H9 (cell line): Measurements from ENCODE around the gene IGSF1. TPM values are rescaled to one million over a fixed set of nuclear protein-coding genes. Genes with fewer than 3 reads are reported as not detected.

ENCODE experiments used
- DNase-seq: peaks from one replicate; pipeline ENCODE4 v3.0.0-alpha.2; 2017
- H2AFZ ChIP-seq: one replicate; pipeline ENCODE4 v1.6.1; 2013; ENCODE audit warnings: mild to moderate bottlenecking, low read length, control low read depth, moderate library complexity
- H2AK5ac ChIP-seq: 2 replicates; pipeline ENCODE4 v1.6.1; 2013; ENCODE audit warnings: low read length, control low read depth, mixed read lengths; ENCODE audit not compliant: insufficient read length
- H2BK120ac ChIP-seq: one replicate; pipeline ENCODE4 v1.6.1; 2013; ENCODE audit warnings: low read depth, mild to moderate bottlenecking, low read length, control low read depth, inconsistent platforms; ENCODE audit not compliant: poor library complexity, severe bottlenecking
- H2BK12ac ChIP-seq: 2 replicates; pipeline ENCODE4 v1.6.1; 2013; ENCODE audit warnings: low read length, control low read depth, mixed read lengths, low read depth; ENCODE audit not compliant: insufficient read length
- H2BK15ac ChIP-seq: 2 replicates; pipeline ENCODE4 v1.6.1; 2013; ENCODE audit warnings: low read depth, low read length, control low read depth
- H2BK20ac ChIP-seq: one replicate; pipeline ENCODE4 v1.6.1; 2013; ENCODE audit warnings: low read depth, mild to moderate bottlenecking, low read length, control low read depth, inconsistent platforms; ENCODE audit not compliant: poor library complexity, severe bottlenecking
- H2BK5ac ChIP-seq: 2 replicates; pipeline ENCODE4 v1.6.1; 2013; ENCODE audit warnings: low read length, control low read depth, mixed read lengths; ENCODE audit not compliant: insufficient read length
- H3K14ac ChIP-seq: 2 replicates; pipeline ENCODE4 v1.6.1; 2013; ENCODE audit warnings: low read length, control low read depth; ENCODE audit not compliant: insufficient read depth
- H3K18ac ChIP-seq: 2 replicates; pipeline ENCODE4 v1.6.1; 2013; ENCODE audit warnings: low read depth, mild to moderate bottlenecking, mixed read lengths, low read length, control low read depth; ENCODE audit not compliant: insufficient read length
- H3K23ac ChIP-seq: 2 replicates; pipeline ENCODE4 v1.6.1; 2013; ENCODE audit warnings: low read length, control low read depth, mixed read lengths, low read depth; ENCODE audit not compliant: insufficient read length
- H3K23me2 ChIP-seq: 2 replicates; pipeline ENCODE4 v1.6.1; 2013; ENCODE audit warnings: low read depth, mild to moderate bottlenecking, mixed read lengths, low read length, control low read depth; ENCODE audit not compliant: insufficient read length, poor library complexity, severe bottlenecking
- H3K27ac ChIP-seq: 2 replicates; pipeline ENCODE4 v1.5.1; 2013; ENCODE audit warnings: low read length, control low read depth, mixed read lengths, low read depth; ENCODE audit not compliant: insufficient read length
- H3K27me3 ChIP-seq: 2 replicates; pipeline ENCODE4 v1.6.1; 2013; ENCODE audit warnings: low read length, control low read depth, inconsistent platforms; ENCODE audit not compliant: insufficient read depth
- H3K4ac ChIP-seq: 2 replicates; pipeline ENCODE4 v1.6.1; 2013; ENCODE audit warnings: low read depth, mild to moderate bottlenecking, control low read depth, inconsistent platforms, low read length, moderate library complexity
- H3K4me1 ChIP-seq: 2 replicates; pipeline ENCODE4 v1.6.1; 2013; ENCODE audit warnings: low read length, control low read depth, inconsistent platforms; ENCODE audit not compliant: insufficient read depth
- H3K4me2 ChIP-seq: 2 replicates; pipeline ENCODE4 v1.6.1; 2013; ENCODE audit warnings: low read length, control low read depth, mixed read lengths; ENCODE audit not compliant: insufficient read length, insufficient read depth
- H3K56ac ChIP-seq: 2 replicates; pipeline ENCODE4 v1.6.1; 2013; ENCODE audit warnings: low read depth, mild to moderate bottlenecking, mixed read lengths, low read length, control low read depth; ENCODE audit not compliant: insufficient read length
- H3K79me1 ChIP-seq: 2 replicates; pipeline ENCODE4 v1.6.1; 2013; ENCODE audit warnings: low read depth, mild to moderate bottlenecking, moderate library complexity, low read length, control low read depth, inconsistent platforms; ENCODE audit not compliant: insufficient read depth, poor library complexity, severe bottlenecking
- H3K79me2 ChIP-seq: 2 replicates; pipeline ENCODE4 v1.6.1; 2013; ENCODE audit warnings: low read length, control low read depth, inconsistent platforms; ENCODE audit not compliant: insufficient read depth
- H3K9ac ChIP-seq: 2 replicates; pipeline ENCODE4 v1.6.1; 2013; ENCODE audit warnings: low read length, control low read depth, mixed read lengths; ENCODE audit not compliant: insufficient read length; ENCODE audit errors: extremely low read depth
- H3K9me3 ChIP-seq: one replicate; pipeline ENCODE4 v1.6.1; 2013; ENCODE audit warnings: low read depth, low read length, inconsistent platforms; ENCODE audit not compliant: control insufficient read depth
- H3T11ph ChIP-seq: one replicate; pipeline ENCODE4 v1.6.1; 2013; ENCODE audit warnings: mild to moderate bottlenecking, low read length, control low read depth, inconsistent platforms
- H4K20me1 ChIP-seq: one replicate; pipeline ENCODE4 v1.6.1; 2013; ENCODE audit not compliant: control insufficient read depth, insufficient read length, insufficient read depth
- H4K5ac ChIP-seq: 2 replicates; pipeline ENCODE4 v1.6.1; 2013; ENCODE audit warnings: low read depth, mild to moderate bottlenecking, mixed read lengths, low read length, control low read depth; ENCODE audit not compliant: insufficient read length
- H4K8ac ChIP-seq: replicated peaks from 2 replicates; pipeline ENCODE4 v1.6.1; 2013; ENCODE audit warnings: low read length, control low read depth, mixed read lengths, low read depth; ENCODE audit not compliant: insufficient read length
- H4K91ac ChIP-seq: 2 replicates; pipeline ENCODE4 v1.6.1; 2013; ENCODE audit warnings: low read depth, mild to moderate bottlenecking, moderate library complexity, mixed read lengths, low read length, control low read depth; ENCODE audit not compliant: insufficient read length
- H3K27ac Mint-ChIP-seq, 3 experiments: 2 replicates in 2 of 3; 3 replicates in 1 of 3; pipeline ENCODE4 v1.8.0; 2020 to 2021; ENCODE audit warnings: mixed read lengths in 3 of 3, mild to moderate bottlenecking in 1 of 3, moderate library complexity in 1 of 3
- H3K27me3 Mint-ChIP-seq: 2 replicates; pipeline ENCODE4 v1.8.0; 2021; ENCODE audit warnings: low read depth, mild to moderate bottlenecking, moderate library complexity, mixed read lengths
- H3K36me3 Mint-ChIP-seq, 3 experiments: 2 replicates in 2 of 3; 3 replicates in 1 of 3; pipeline ENCODE4 v1.8.0; 2020 to 2021; ENCODE audit warnings: low read depth in 3 of 3, mixed read lengths in 3 of 3; ENCODE audit not compliant: insufficient read depth in 1 of 3
- H3K4me1 Mint-ChIP-seq, 2 experiments: 2 replicates each; pipeline ENCODE4 v1.8.0; 2020; ENCODE audit warnings: mixed read lengths in 2 of 2
- H3K4me3 Mint-ChIP-seq, 2 experiments: 2 replicates in 1 of 2; 3 replicates in 1 of 2; pipeline ENCODE4 v1.8.0; 2020 to 2021; ENCODE audit warnings: mild to moderate bottlenecking in 2 of 2, mixed read lengths in 2 of 2, moderate library complexity in 1 of 2
- H3K9me3 Mint-ChIP-seq, 2 experiments: 2 replicates in 1 of 2; 3 replicates in 1 of 2; pipeline ENCODE4 v1.8.0; 2020; ENCODE audit warnings: mild to moderate bottlenecking in 2 of 2, mixed read lengths in 2 of 2, moderate library complexity in 1 of 2
- WGBS: extraction: QIAGEN DNeasy Blood & Tissue Kit; methylation state at CpG from one replicate; pipeline ENCODE4 v1.1.7; 2013; ENCODE audit warnings: missing lambda C conversion rate, low lambda C conversion rate, mixed read lengths; ENCODE audit not compliant: insufficient read length; ENCODE audit errors: extremely low coverage; 5-methylcytosine and 5-hydroxymethylcytosine counted together
- total RNA-seq: library from RNA; stranded (reverse); gene quantifications from 2 replicates; pipeline ENCODE4 v1.2.1, GENCODE V29; 2021
- TF ChIP-seq, protein P1 (sequence below): fragments of 200-600 bp; sonication (generic); conservative IDR thresholded peaks from 3 replicates; pipeline ENCODE4 v1.8.0; 2021; ENCODE audit warnings: antibody characterized with exemption, mild to moderate bottlenecking

Gene IGSF1
- total RNA-seq, 1 experiment from 2014 or later: 12.5 TPM

DNA sequence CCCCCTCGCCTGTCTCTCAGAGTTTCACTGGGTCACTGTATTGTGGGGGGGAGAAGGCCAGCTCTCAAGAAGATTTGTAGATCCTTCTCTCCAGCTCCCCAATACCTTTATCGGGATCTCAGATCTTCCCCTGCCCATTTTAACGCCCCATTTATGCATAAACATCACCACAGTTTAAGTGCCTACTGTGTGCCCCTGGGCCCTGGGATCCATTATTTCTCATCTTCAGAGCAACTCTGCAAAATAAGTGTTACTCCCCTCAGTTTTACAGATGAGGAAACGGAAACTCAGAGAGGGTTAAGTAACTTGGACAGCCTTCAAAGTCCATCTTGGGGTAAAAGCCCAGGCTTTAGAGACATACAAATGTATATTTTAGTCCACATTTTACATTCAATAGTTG is 421 bp upstream of the IGSF1 start:
- DNase-seq: no peak
- Histone ChIP-seq H3K79me1 (no peaks in the 10 kb centered on the region), H2BK120ac (no peak overlapping the region), H2AK5ac (no peak overlapping the region), H4K5ac (no peak overlapping the region), H3K4me1 (peaks cover 21% of the 10 kb centered on the region), H3K4ac (no peak overlapping the region), H2BK20ac (no peak overlapping the region), H2BK12ac (no peak overlapping the region), H3K56ac (no peak overlapping the region), H3K9ac (no peak overlapping the region), H3K27me3 (no peaks in the 10 kb centered on the region), H2AFZ (no peak overlapping the region), H3K27ac (no peak overlapping the region), H3T11ph (no peak overlapping the region), H3K18ac (peak overlapping the region; percentile 7), H3K23ac (no peak overlapping the region), H4K91ac (no peak overlapping the region), H3K14ac (no peak overlapping the region), H3K4me2 (peak overlapping the region; percentile 26), H3K23me2 (peaks cover 9% of the 10 kb centered on the region), H3K79me2 (no peaks in the 10 kb centered on the region), H4K8ac (no peak overlapping the region), H4K20me1 (no peaks in the 10 kb centered on the region), H2BK5ac (no peak overlapping the region), H3K9me3 (no peaks in the 10 kb centered on the region), H2BK15ac (no peak overlapping the region)
- TF ChIP-seq, protein P1, sequence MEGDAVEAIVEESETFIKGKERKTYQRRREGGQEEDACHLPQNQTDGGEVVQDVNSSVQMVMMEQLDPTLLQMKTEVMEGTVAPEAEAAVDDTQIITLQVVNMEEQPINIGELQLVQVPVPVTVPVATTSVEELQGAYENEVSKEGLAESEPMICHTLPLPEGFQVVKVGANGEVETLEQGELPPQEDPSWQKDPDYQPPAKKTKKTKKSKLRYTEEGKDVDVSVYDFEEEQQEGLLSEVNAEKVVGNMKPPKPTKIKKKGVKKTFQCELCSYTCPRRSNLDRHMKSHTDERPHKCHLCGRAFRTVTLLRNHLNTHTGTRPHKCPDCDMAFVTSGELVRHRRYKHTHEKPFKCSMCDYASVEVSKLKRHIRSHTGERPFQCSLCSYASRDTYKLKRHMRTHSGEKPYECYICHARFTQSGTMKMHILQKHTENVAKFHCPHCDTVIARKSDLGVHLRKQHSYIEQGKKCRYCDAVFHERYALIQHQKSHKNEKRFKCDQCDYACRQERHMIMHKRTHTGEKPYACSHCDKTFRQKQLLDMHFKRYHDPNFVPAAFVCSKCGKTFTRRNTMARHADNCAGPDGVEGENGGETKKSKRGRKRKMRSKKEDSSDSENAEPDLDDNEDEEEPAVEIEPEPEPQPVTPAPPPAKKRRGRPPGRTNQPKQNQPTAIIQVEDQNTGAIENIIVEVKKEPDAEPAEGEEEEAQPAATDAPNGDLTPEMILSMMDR: no peak
- Mint-ChIP-seq H3K4me1 (peaks cover 72 to 76% of the 10 kb centered on the region in 2 experiments), H3K27me3 (no peaks in the 10 kb centered on the region), H3K36me3 (peaks cover 6 to 17% (median 9%) of the 10 kb centered on the region in 3 experiments; a peak in 5 of 7 replicates), H3K4me3 (peak overlapping the region; percentile 76 to 86), H3K9me3 (no peaks in the 10 kb centered on the region), H3K27ac (peak overlapping the region; percentile 51 to 94 (median 63); a peak in 3 of 7 replicates)
- no CpG with 5 or more reads among the region's 4 CpGs for WGBS
